Upper lobe of left lung (tissue), 4 donors: ENCODE results near the gene KRTAP23-1.

Experiments
- CTCF ChIP-seq, 6 experiments: fragments of 450-650 bp in 4 of 6; fragments of 200-600 bp in 2 of 6; sonication (generic) in 2 of 6; IDR thresholded peaks; one replicate each; pipeline ENCODE4 v1.5.1; 2016 to 2019; ENCODE audit warnings: antibody characterized with exemption in 6 of 6
- POLR2A ChIP-seq, 4 donors: fragments of 450-650 bp; IDR thresholded peaks; one replicate each; pipeline ENCODE4 v1.5.1; 2016 to 2017; ENCODE audit warnings: antibody characterized with exemption in 4 of 4, mild to moderate bottlenecking in 2 of 4
- POLR2AphosphoS5 ChIP-seq, 2 donors: sonication (generic); formaldehyde crosslinking; IDR thresholded peaks; one replicate each; pipeline ENCODE4 v1.5.1; 2017; ENCODE audit warnings: antibody characterized with exemption in 2 of 2

GRCh38 chr21:30305136-30305535, 43.3 kb downstream of the KRTAP23-1 start:
- TF ChIP-seq POLR2A (IDR thresholded peaks at IDR 0.05) (no peak), CTCF (IDR thresholded peaks at IDR 0.05) (no peak), POLR2AphosphoS5 (IDR thresholded peaks at IDR 0.05) (no peak)
